H9 (cell line): ENCODE measurements around the gene FAM149A. TPM values are rescaled to one million over a fixed set of nuclear protein-coding genes. Genes with fewer than 3 reads are reported as not detected.
A peak's percentile ranks its signal among the peaks of the same experiment; 100 is the strongest.

Experiments
- DNase-seq: peaks from one replicate; pipeline ENCODE4 v3.0.0-alpha.2; 2017
- H2AFZ ChIP-seq: one replicate; pipeline ENCODE4 v1.6.1; 2013; ENCODE audit warnings: mild to moderate bottlenecking, low read length, control low read depth, moderate library complexity
- H2AK5ac ChIP-seq: 2 replicates; pipeline ENCODE4 v1.6.1; 2013; ENCODE audit warnings: low read length, control low read depth, mixed read lengths; ENCODE audit not compliant: insufficient read length
- H2BK120ac ChIP-seq: one replicate; pipeline ENCODE4 v1.6.1; 2013; ENCODE audit warnings: low read depth, mild to moderate bottlenecking, low read length, control low read depth, inconsistent platforms; ENCODE audit not compliant: poor library complexity, severe bottlenecking
- H2BK12ac ChIP-seq: 2 replicates; pipeline ENCODE4 v1.6.1; 2013; ENCODE audit warnings: low read length, control low read depth, mixed read lengths, low read depth; ENCODE audit not compliant: insufficient read length
- H2BK15ac ChIP-seq: 2 replicates; pipeline ENCODE4 v1.6.1; 2013; ENCODE audit warnings: low read depth, low read length, control low read depth
- H2BK20ac ChIP-seq: one replicate; pipeline ENCODE4 v1.6.1; 2013; ENCODE audit warnings: low read depth, mild to moderate bottlenecking, low read length, control low read depth, inconsistent platforms; ENCODE audit not compliant: poor library complexity, severe bottlenecking
- H2BK5ac ChIP-seq: 2 replicates; pipeline ENCODE4 v1.6.1; 2013; ENCODE audit warnings: low read length, control low read depth, mixed read lengths; ENCODE audit not compliant: insufficient read length
- H3K14ac ChIP-seq: 2 replicates; pipeline ENCODE4 v1.6.1; 2013; ENCODE audit warnings: low read length, control low read depth; ENCODE audit not compliant: insufficient read depth
- H3K18ac ChIP-seq: 2 replicates; pipeline ENCODE4 v1.6.1; 2013; ENCODE audit warnings: low read depth, mild to moderate bottlenecking, mixed read lengths, low read length, control low read depth; ENCODE audit not compliant: insufficient read length
- H3K23ac ChIP-seq: 2 replicates; pipeline ENCODE4 v1.6.1; 2013; ENCODE audit warnings: low read length, control low read depth, mixed read lengths, low read depth; ENCODE audit not compliant: insufficient read length
- H3K23me2 ChIP-seq: 2 replicates; pipeline ENCODE4 v1.6.1; 2013; ENCODE audit warnings: low read depth, mild to moderate bottlenecking, mixed read lengths, low read length, control low read depth; ENCODE audit not compliant: insufficient read length, poor library complexity, severe bottlenecking
- H3K27ac ChIP-seq: 2 replicates; pipeline ENCODE4 v1.5.1; 2013; ENCODE audit warnings: low read length, control low read depth, mixed read lengths, low read depth; ENCODE audit not compliant: insufficient read length
- H3K27me3 ChIP-seq: 2 replicates; pipeline ENCODE4 v1.6.1; 2013; ENCODE audit warnings: low read length, control low read depth, inconsistent platforms; ENCODE audit not compliant: insufficient read depth
- H3K4ac ChIP-seq: 2 replicates; pipeline ENCODE4 v1.6.1; 2013; ENCODE audit warnings: low read depth, mild to moderate bottlenecking, control low read depth, inconsistent platforms, low read length, moderate library complexity
- H3K4me1 ChIP-seq: 2 replicates; pipeline ENCODE4 v1.6.1; 2013; ENCODE audit warnings: low read length, control low read depth, inconsistent platforms; ENCODE audit not compliant: insufficient read depth
- H3K4me2 ChIP-seq: 2 replicates; pipeline ENCODE4 v1.6.1; 2013; ENCODE audit warnings: low read length, control low read depth, mixed read lengths; ENCODE audit not compliant: insufficient read length, insufficient read depth
- H3K56ac ChIP-seq: 2 replicates; pipeline ENCODE4 v1.6.1; 2013; ENCODE audit warnings: low read depth, mild to moderate bottlenecking, mixed read lengths, low read length, control low read depth; ENCODE audit not compliant: insufficient read length
- H3K79me1 ChIP-seq: 2 replicates; pipeline ENCODE4 v1.6.1; 2013; ENCODE audit warnings: low read depth, mild to moderate bottlenecking, moderate library complexity, low read length, control low read depth, inconsistent platforms; ENCODE audit not compliant: insufficient read depth, poor library complexity, severe bottlenecking
- H3K79me2 ChIP-seq: 2 replicates; pipeline ENCODE4 v1.6.1; 2013; ENCODE audit warnings: low read length, control low read depth, inconsistent platforms; ENCODE audit not compliant: insufficient read depth
- H3K9ac ChIP-seq: 2 replicates; pipeline ENCODE4 v1.6.1; 2013; ENCODE audit warnings: low read length, control low read depth, mixed read lengths; ENCODE audit not compliant: insufficient read length; ENCODE audit errors: extremely low read depth
- H3K9me3 ChIP-seq: one replicate; pipeline ENCODE4 v1.6.1; 2013; ENCODE audit warnings: low read depth, low read length, inconsistent platforms; ENCODE audit not compliant: control insufficient read depth
- H3T11ph ChIP-seq: one replicate; pipeline ENCODE4 v1.6.1; 2013; ENCODE audit warnings: mild to moderate bottlenecking, low read length, control low read depth, inconsistent platforms
- H4K20me1 ChIP-seq: one replicate; pipeline ENCODE4 v1.6.1; 2013; ENCODE audit not compliant: control insufficient read depth, insufficient read length, insufficient read depth
- H4K5ac ChIP-seq: 2 replicates; pipeline ENCODE4 v1.6.1; 2013; ENCODE audit warnings: low read depth, mild to moderate bottlenecking, mixed read lengths, low read length, control low read depth; ENCODE audit not compliant: insufficient read length
- H4K8ac ChIP-seq: replicated peaks from 2 replicates; pipeline ENCODE4 v1.6.1; 2013; ENCODE audit warnings: low read length, control low read depth, mixed read lengths, low read depth; ENCODE audit not compliant: insufficient read length
- H4K91ac ChIP-seq: 2 replicates; pipeline ENCODE4 v1.6.1; 2013; ENCODE audit warnings: low read depth, mild to moderate bottlenecking, moderate library complexity, mixed read lengths, low read length, control low read depth; ENCODE audit not compliant: insufficient read length
- H3K27ac Mint-ChIP-seq, 3 experiments: 2 replicates in 2 of 3; 3 replicates in 1 of 3; pipeline ENCODE4 v1.8.0; 2020 to 2021; ENCODE audit warnings: mixed read lengths in 3 of 3, mild to moderate bottlenecking in 1 of 3, moderate library complexity in 1 of 3
- H3K27me3 Mint-ChIP-seq: 2 replicates; pipeline ENCODE4 v1.8.0; 2021; ENCODE audit warnings: low read depth, mild to moderate bottlenecking, moderate library complexity, mixed read lengths
- H3K36me3 Mint-ChIP-seq, 3 experiments: 2 replicates in 2 of 3; 3 replicates in 1 of 3; pipeline ENCODE4 v1.8.0; 2020 to 2021; ENCODE audit warnings: low read depth in 3 of 3, mixed read lengths in 3 of 3; ENCODE audit not compliant: insufficient read depth in 1 of 3
- H3K4me1 Mint-ChIP-seq, 2 experiments: 2 replicates each; pipeline ENCODE4 v1.8.0; 2020; ENCODE audit warnings: mixed read lengths in 2 of 2
- H3K4me3 Mint-ChIP-seq, 2 experiments: 2 replicates in 1 of 2; 3 replicates in 1 of 2; pipeline ENCODE4 v1.8.0; 2020 to 2021; ENCODE audit warnings: mild to moderate bottlenecking in 2 of 2, mixed read lengths in 2 of 2, moderate library complexity in 1 of 2
- H3K9me3 Mint-ChIP-seq, 2 experiments: 2 replicates in 1 of 2; 3 replicates in 1 of 2; pipeline ENCODE4 v1.8.0; 2020; ENCODE audit warnings: mild to moderate bottlenecking in 2 of 2, mixed read lengths in 2 of 2, moderate library complexity in 1 of 2
- WGBS: extraction: QIAGEN DNeasy Blood & Tissue Kit; methylation state at CpG from one replicate; pipeline ENCODE4 v1.1.7; 2013; ENCODE audit warnings: missing lambda C conversion rate, low lambda C conversion rate, mixed read lengths; ENCODE audit not compliant: insufficient read length; ENCODE audit errors: extremely low coverage; 5-methylcytosine and 5-hydroxymethylcytosine counted together
- total RNA-seq: library from RNA; stranded (reverse); gene quantifications from 2 replicates; pipeline ENCODE4 v1.2.1, GENCODE V29; 2021
- TF ChIP-seq, protein P1 (sequence below): fragments of 200-600 bp; sonication (generic); conservative IDR thresholded peaks from 3 replicates; pipeline ENCODE4 v1.8.0; 2021; ENCODE audit warnings: antibody characterized with exemption, mild to moderate bottlenecking

Gene FAM149A
- total RNA-seq, 1 experiment from 2014 or later, result 5.9 TPM

DNA sequence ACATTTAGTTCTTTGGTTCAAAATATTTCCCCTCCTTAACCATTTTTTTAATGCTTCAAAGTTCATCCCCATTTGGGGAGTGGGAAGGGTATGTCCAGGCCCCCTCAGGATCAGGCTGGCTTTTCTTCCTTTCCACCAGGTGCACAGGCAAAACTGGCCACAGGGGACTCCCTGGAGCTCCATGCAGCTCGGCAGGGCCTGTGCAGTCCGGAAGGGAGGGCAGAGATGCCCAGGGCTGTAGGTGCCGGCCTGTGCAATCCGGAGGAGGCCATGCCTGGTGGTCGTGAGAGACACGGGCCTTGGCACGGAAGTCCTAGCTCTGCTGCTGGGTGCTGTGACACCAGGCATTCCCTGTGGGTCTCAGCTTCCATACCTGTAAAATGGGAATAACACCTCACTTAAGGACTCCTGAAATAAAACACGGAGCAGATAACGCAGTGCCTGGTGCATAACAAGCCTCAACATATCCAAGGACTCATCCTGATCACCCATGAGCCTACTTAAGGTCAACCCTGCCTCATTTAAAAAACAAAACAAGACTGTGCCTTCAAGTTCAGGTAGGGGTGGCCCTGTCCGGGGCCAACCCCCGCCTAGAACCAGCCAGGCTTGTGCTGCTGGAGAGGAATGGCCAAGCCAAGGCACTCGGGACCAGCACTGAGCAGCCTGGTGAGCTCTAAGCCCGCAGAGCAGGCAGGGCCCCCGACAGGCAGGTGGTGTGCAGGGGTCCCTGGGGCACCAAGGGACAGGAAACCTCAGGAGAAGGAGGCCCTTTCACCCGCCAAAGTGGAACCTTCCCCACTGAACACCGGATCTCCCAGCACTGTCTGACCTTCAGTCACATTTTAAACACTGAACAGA, 65.7 kb downstream of the FAM149A start:
- no peak overlapping the region for H2BK120ac ChIP-seq
- H4K20me1 ChIP-seq, result no peaks in the 10 kb centered on the region
- TF ChIP-seq, protein P1, sequence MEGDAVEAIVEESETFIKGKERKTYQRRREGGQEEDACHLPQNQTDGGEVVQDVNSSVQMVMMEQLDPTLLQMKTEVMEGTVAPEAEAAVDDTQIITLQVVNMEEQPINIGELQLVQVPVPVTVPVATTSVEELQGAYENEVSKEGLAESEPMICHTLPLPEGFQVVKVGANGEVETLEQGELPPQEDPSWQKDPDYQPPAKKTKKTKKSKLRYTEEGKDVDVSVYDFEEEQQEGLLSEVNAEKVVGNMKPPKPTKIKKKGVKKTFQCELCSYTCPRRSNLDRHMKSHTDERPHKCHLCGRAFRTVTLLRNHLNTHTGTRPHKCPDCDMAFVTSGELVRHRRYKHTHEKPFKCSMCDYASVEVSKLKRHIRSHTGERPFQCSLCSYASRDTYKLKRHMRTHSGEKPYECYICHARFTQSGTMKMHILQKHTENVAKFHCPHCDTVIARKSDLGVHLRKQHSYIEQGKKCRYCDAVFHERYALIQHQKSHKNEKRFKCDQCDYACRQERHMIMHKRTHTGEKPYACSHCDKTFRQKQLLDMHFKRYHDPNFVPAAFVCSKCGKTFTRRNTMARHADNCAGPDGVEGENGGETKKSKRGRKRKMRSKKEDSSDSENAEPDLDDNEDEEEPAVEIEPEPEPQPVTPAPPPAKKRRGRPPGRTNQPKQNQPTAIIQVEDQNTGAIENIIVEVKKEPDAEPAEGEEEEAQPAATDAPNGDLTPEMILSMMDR, result peak; percentile 44
- Mint-ChIP-seq H3K4me1 (peaks cover 17 to 19% of the 10 kb centered on the region in 2 experiments), H3K27me3 (no peaks in the 10 kb centered on the region), H3K4me3 (no peak overlapping the region), H3K27ac (no peak overlapping the region), H3K36me3 (peaks cover 0 to 18% (median 0%) of the 10 kb centered on the region in 3 experiments; a peak in 3 of 7 replicates), H3K9me3 (0 out of 5 replicates have a peak, but pooled peaks cover 0 to 8% of the 10 kb centered on the region in 2 experiments)
- no peak overlapping the region for H3T11ph ChIP-seq
- no peak overlapping the region for H3K56ac ChIP-seq
- WGBS, result no CpG with 5 or more reads among the region's 16 CpGs
- H2BK20ac ChIP-seq, result no peak overlapping the region
- no peak overlapping the region for H2BK5ac ChIP-seq
- H3K79me2 ChIP-seq, result no peaks in the 10 kb centered on the region
- no peak overlapping the region for H2BK12ac ChIP-seq
- no peak for DNase-seq
- no peak overlapping the region for H4K5ac ChIP-seq
- H3K79me1 ChIP-seq, result no peaks in the 10 kb centered on the region
- no peak overlapping the region for H3K27ac ChIP-seq
- H3K27me3 ChIP-seq, result no peaks in the 10 kb centered on the region
- no peak overlapping the region for H2BK15ac ChIP-seq
- no peaks in the 10 kb centered on the region for H3K9me3 ChIP-seq
- H3K4me2 ChIP-seq, result no peak overlapping the region
- H3K14ac ChIP-seq, result no peak overlapping the region; the same call in 1 of the 2 replicates
- H3K23me2 ChIP-seq, result no peaks in the 10 kb centered on the region
- no peak overlapping the region for H3K9ac ChIP-seq
- no peak overlapping the region for H3K4ac ChIP-seq
- no peak overlapping the region for H3K23ac ChIP-seq
- H3K18ac ChIP-seq, result no peak overlapping the region
- no peaks in the 10 kb centered on the region for H3K4me1 ChIP-seq
- no peak overlapping the region for H2AFZ ChIP-seq
- no peak overlapping the region for H4K8ac ChIP-seq
- no peak overlapping the region for H2AK5ac ChIP-seq
- no peak overlapping the region for H4K91ac ChIP-seq
